SK-N-SH (cell line): Measurements from ENCODE around the gene KCTD11. TPM values are rescaled to one million over a fixed set of nuclear protein-coding genes. Genes with fewer than 3 reads are reported as not detected.
"Not testable (repeated sequence)": the region's sequence is repeated elsewhere in the genome, so short reads cannot be mapped to it uniquely, and the experiment has no call there.

Experiments used
- CTCF ChIA-PET: fragments of 300-600, 350-600 bp; formaldehyde crosslinking; extraction: SDS; loops from one replicate; lab custom pipeline; 2021; lab: Yijun Ruan, JAX
- POLR2A ChIA-PET: fragments of 350-600 bp; sonication (Branson Sonifier 250); formaldehyde crosslinking; extraction: SDS; loops from one replicate; lab custom pipeline; 2020; ENCODE audit warnings: antibody characterized with exemption, inconsistent platforms; lab: Yijun Ruan, JAX
- DNase-seq: peaks from one replicate; pipeline ENCODE4 v3.0.0; 2012
- H2AFZ ChIP-seq: fragments of 200-600 bp; sonication (generic); 2 replicates; pipeline ENCODE4 v1.8.1; 2016; ENCODE audit warnings: antibody characterized with exemption, mild to moderate bottlenecking, low read depth
- H3F3A ChIP-seq: fragments of 200-600 bp; sonication (generic); replicated peaks from 2 replicates; pipeline ENCODE3; 2016; ENCODE audit warnings: antibody characterized with exemption, mild to moderate bottlenecking; ENCODE audit not compliant: insufficient read depth
- H3K27ac ChIP-seq, 2 experiments: fragments of 200-500 bp in 1 of 2; fragments of 200-600 bp in 1 of 2; sonication (Bioruptor generic) in 1 of 2; sonication (generic), shearing (Covaris generic) in 1 of 2; 2 replicates each; pipeline versions ENCODE4 v1.5.1 to v1.6.1; 2014 to 2016; ENCODE audit warnings: low read depth in 2 of 2, inconsistent platforms in 1 of 2, low read length in 1 of 2, mild to moderate bottlenecking in 1 of 2, mixed read lengths in 1 of 2
- H3K27me3 ChIP-seq: fragments of 200-600 bp; sonication (generic), shearing (Covaris generic); 2 replicates; pipeline ENCODE4 v1.6.1; 2016; ENCODE audit warnings: mixed run types; ENCODE audit not compliant: insufficient read depth
- H3K36me3 ChIP-seq, 2 experiments: fragments of 200-500 bp in 1 of 2; fragments of 200-600 bp in 1 of 2; sonication (Bioruptor generic) in 1 of 2; sonication (generic) in 1 of 2; replicated peaks in 1 of 2; 2 replicates each; pipeline versions ENCODE3 to v1.5.1; 2014 to 2016; ENCODE audit warnings: low read length in 1 of 2, mild to moderate bottlenecking in 1 of 2; ENCODE audit not compliant: insufficient read depth in 2 of 2, control insufficient read depth in 1 of 2
- H3K4me1 ChIP-seq, 2 experiments: fragments of 200-500 bp in 1 of 2; fragments of 200-600 bp in 1 of 2; sonication (Bioruptor generic) in 1 of 2; sonication (generic), shearing (Covaris generic) in 1 of 2; 2 replicates each; pipeline versions ENCODE4 v1.5.1 to v1.6.1; 2014 to 2016; ENCODE audit warnings: low read depth in 1 of 2, low read length in 1 of 2, mixed run types in 1 of 2; ENCODE audit not compliant: insufficient read depth in 2 of 2, control insufficient read depth in 1 of 2
- H3K4me2 ChIP-seq: fragments of 200-600 bp; sonication (generic), shearing (Covaris generic); 2 replicates; pipeline ENCODE4 v1.6.1; 2017; ENCODE audit warnings: mixed run types
- H3K4me3 ChIP-seq, 2 experiments: fragments of 200-500 bp in 1 of 2; fragments of 200-600 bp in 1 of 2; sonication (Bioruptor generic) in 1 of 2; sonication (generic), shearing (Covaris generic) in 1 of 2; 2 replicates each; pipeline versions ENCODE4 v1.5.1 to v1.8.1; 2014 to 2016; ENCODE audit warnings: low read depth in 2 of 2, inconsistent platforms in 1 of 2, low read length in 1 of 2, mild to moderate bottlenecking in 1 of 2, mixed read lengths in 1 of 2, moderate library complexity in 1 of 2
- H3K79me2 ChIP-seq: fragments of 200-600 bp; sonication (generic); 2 replicates; pipeline ENCODE4 v1.8.1; 2017; ENCODE audit warnings: mild to moderate bottlenecking; ENCODE audit not compliant: insufficient read depth
- H3K9ac ChIP-seq: fragments of 200-600 bp; sonication (generic); 2 replicates; pipeline ENCODE4 v1.6.1; 2017; ENCODE audit warnings: mixed run types
- H3K9me2 ChIP-seq: fragments of 200-600 bp; sonication (generic); 2 replicates; pipeline ENCODE4 v1.6.1; 2017; ENCODE audit warnings: mixed run types
- H3K9me3 ChIP-seq: fragments of 200-600 bp; sonication (generic); 2 replicates; pipeline ENCODE4 v1.6.1; 2017; ENCODE audit warnings: mixed run types, mild to moderate bottlenecking, moderate library complexity
- H4K20me1 ChIP-seq: fragments of 200-600 bp; sonication (generic); 2 replicates; pipeline ENCODE4 v1.6.1; 2017; ENCODE audit warnings: mild to moderate bottlenecking, mixed run types; ENCODE audit not compliant: insufficient read depth
- ELF1 ChIP-seq: IDR thresholded peaks from 2 replicates; pipeline ENCODE4 v1.4.0; 2012
- FOSL2 ChIP-seq: IDR thresholded peaks from 2 replicates; pipeline ENCODE4 v1.4.0; 2012; ENCODE audit warnings: low read depth, mild to moderate bottlenecking, moderate library complexity, borderline replicate concordance
- FOXM1 ChIP-seq: IDR thresholded peaks from 2 replicates; pipeline ENCODE4 v1.4.0; 2012; ENCODE audit warnings: low read depth, mild to moderate bottlenecking
- IRF3 ChIP-seq: fragments of 150-350 bp; IDR thresholded peaks from 2 replicates; pipeline ENCODE4 v1.6.1; 2016; ENCODE audit warnings: mild to moderate bottlenecking, low read depth, low read length
- MAX ChIP-seq: IDR thresholded peaks from 2 replicates; pipeline ENCODE4 v1.4.0; 2012; ENCODE audit warnings: low read depth
- PBX3 ChIP-seq: IDR thresholded peaks from 2 replicates; pipeline ENCODE4; 2012
- RCOR1 ChIP-seq: fragments of 150-350 bp; IDR thresholded peaks from 2 replicates; pipeline ENCODE4 v1.6.1; 2017; ENCODE audit warnings: antibody characterized with exemption, low read length
- RFX5 ChIP-seq: IDR thresholded peaks from 2 replicates; pipeline ENCODE4 v1.6.1; 2012; ENCODE audit warnings: mild to moderate bottlenecking, improper control_type of control experiment, low read length
- RXRA ChIP-seq: IDR thresholded peaks from 2 replicates; pipeline ENCODE4 v1.4.0; 2012; ENCODE audit warnings: low read depth, mild to moderate bottlenecking, borderline replicate concordance
- SMC3 ChIP-seq: IDR thresholded peaks from 2 replicates; pipeline ENCODE4 v1.6.1; 2012; ENCODE audit warnings: low read depth, low read length, improper control_type of control experiment
- USF1 ChIP-seq: IDR thresholded peaks from 2 replicates; pipeline ENCODE4 v1.4.0; 2012; ENCODE audit warnings: low read depth, borderline replicate concordance
- USF2 ChIP-seq: fragments of 150-350 bp; IDR thresholded peaks from 2 replicates; pipeline ENCODE4 v1.6.1; 2017; ENCODE audit warnings: antibody characterized with exemption, low read length, low read depth, borderline replicate concordance
- WGBS: methylation state at CpG from one replicate; pipeline ENCODE4 v1.1.6; 2017; ENCODE audit warnings: low lambda C conversion rate; 5-methylcytosine and 5-hydroxymethylcytosine counted together
- polyA plus RNA-seq, 3 experiments: library from polyadenylated mRNA; depleted of rRNA; stranded (reverse); fragments of >200 nt; gene quantifications; 2 replicates each; pipeline ENCODE4 v1.2.3, GENCODE V29; 2012

The KCTD11 gene
- polyA plus RNA-seq, 1 of the 3 experiments (the other 2 are of a cell fraction): 9.5 TPM

GRCh38 chr17:7363311-7363710 lies 11.3 kb downstream of the KCTD11 start (continued):
- no peak for TF ChIP-seq USF1
- no peak for TF ChIP-seq RCOR1
- TF ChIP-seq ELF1: no peak
- TF ChIP-seq FOXM1: no peak
- TF ChIP-seq, all 33 proteins: peak for 0

GRCh38 chr17:7365963-7366362 lies 14.0 kb downstream of the KCTD11 start:
- H3F3A ChIP-seq, H3K27ac ChIP-seq, H2AFZ ChIP-seq, H3K4me3 ChIP-seq, POLR2A ChIA-PET, H3K9me3 ChIP-seq, H3K36me3 ChIP-seq, H3K79me2 ChIP-seq, DNase-seq, H4K20me1 ChIP-seq, H3K9me2 ChIP-seq, H3K4me1 ChIP-seq, H3K27me3 ChIP-seq, H3K4me2 ChIP-seq, H3K9ac ChIP-seq: not testable (repeated sequence)
- CTCF ChIA-PET: interaction anchor here (0.6 to 2.2 kb wide), 2 partner anchors 10 to 41 kb away, joined by 3 to 16 read pairs; partner anchors contain the start of gene TMEM95
- 83% methylated on average over 6 of the region's 7 CpGs for WGBS

GRCh38 chr17:7367083-7367482 lies 15.1 kb downstream of the KCTD11 start:
- CTCF ChIA-PET: no interaction called here
- Histone ChIP-seq H3K9me2 (no peaks in the 10 kb centered on the region), H3K9ac (no peak overlapping the region), H3K4me3 (no peak overlapping the region), H3F3A (no peaks in the 10 kb centered on the region), H3K36me3 (no peaks in the 10 kb centered on the region), H3K27me3 (no peaks in the 10 kb centered on the region), H3K4me2 (no peak overlapping the region), H3K27ac (no peak overlapping the region), H3K4me1 (no peaks in the 10 kb centered on the region; a peak in 1 of 4 replicates), H3K9me3 (no peaks in the 10 kb centered on the region), H4K20me1 (no peaks in the 10 kb centered on the region), H2AFZ (no peak overlapping the region), H3K79me2 (no peaks in the 10 kb centered on the region)
- TF ChIP-seq FOXM1 (no peak), FOSL2 (no peak), RXRA (no peak), PBX3 (no peak), RFX5 (no peak), SMC3 (no peak), IRF3 (no peak), USF2 (no peak), MAX (no peak)
- DNase-seq: no peak
- POLR2A ChIA-PET: no interaction called here
- 92% methylated on average over 5 of the region's 8 CpGs for WGBS
